Measurements from ENCODE around the gene UBASH3A. TPM values are rescaled to one million over a fixed set of nuclear protein-coding genes. Genes with fewer than 3 reads are reported as not detected.

UBASH3A gene
- total RNA-seq, 1 donor from 2014 or later = 0.32 TPM

DNA sequence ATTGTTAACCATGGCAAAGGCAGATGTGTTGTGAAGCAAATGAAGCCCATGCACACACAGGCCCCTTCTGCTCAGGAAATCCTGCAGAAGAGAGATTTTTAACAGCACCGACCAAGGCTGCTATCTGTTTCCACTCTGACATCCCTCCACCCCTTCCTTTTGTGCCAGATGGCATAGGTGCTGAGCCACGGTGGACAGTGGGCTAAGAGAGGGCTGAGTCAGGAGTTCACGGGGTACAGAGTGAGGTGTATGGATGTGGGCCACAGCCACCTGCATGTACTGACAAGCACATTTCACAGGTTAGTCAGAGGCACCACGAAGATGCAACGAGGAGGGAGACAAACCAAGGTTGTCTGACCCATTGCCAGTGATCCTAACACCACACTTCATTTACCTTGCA, 82.8 kb downstream of the UBASH3A start:
- no peak for DNase-seq (ENCODE audit: low spot score)

DNA sequence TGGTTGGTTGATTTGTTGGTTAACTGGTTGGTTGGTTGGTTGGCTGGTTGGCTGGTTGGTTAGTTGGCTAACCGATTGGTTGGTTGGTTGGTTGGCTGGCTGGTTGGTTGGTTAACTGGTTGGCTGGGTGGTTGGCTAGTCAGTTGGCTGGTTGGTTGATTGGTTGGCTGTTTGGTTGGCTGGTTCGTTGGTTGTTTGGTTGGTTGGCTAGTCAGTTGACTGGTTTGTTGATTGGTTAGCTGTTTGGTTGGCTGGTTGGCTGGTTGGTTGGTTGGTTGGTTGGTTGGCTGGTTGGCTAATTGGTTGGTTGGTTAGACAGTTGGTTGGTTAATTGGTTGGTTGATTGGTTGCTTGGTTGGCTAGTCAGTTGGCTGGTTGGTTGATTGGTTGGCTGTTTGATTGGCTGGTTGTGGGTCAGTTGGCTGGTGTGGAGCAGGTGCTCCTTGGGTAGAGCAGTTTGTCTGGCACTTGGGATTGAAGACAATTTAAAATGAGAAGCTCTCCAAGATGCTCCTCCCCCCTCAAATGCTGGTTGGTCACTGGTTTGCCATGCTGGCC, 85.4 kb downstream of the UBASH3A start:
- DNase-seq (ENCODE audit: low spot score) = no peak

DNA sequence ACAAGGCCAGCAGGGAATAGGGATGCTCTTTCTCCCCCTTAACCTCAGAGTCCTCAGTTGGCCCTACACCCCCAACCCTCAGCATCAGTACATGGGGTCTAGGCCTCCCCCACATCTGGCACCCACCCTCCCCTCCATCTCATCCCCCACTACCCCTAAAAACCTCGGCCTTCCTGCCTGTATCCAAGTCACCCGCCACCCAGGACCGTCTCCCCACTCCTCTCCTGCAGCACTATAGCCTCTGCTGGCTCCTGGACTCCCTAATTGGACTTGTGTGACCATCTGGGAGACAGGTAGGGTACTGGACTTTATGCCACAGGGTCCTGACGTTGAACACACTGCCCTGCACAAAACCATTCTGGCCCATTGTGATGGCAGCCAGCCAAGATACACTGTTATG, 86.3 kb downstream of the UBASH3A start:
- DNase-seq (ENCODE audit: low spot score) = no peak

DNA sequence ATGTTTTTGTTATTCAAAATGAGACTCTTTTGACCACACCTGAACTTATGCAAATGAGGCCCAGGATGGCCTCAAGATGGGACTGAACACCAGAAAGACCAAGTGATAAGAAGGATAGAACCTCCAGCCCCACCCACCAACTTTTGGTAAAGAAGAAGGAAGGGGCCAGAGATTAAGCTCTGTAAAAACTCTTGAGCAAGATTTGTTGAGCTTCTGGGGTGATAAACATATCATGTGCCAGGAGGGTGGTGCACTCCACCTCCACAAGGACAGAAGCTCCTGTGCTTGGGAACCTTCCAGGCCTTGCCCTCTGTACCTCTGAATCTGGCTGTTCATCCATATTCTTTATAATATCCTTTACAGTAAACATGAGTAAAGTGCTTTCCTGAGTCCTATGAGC, 87.0 kb downstream of the UBASH3A start:
- DNase-seq (ENCODE audit: low spot score) = no peak

DNA sequence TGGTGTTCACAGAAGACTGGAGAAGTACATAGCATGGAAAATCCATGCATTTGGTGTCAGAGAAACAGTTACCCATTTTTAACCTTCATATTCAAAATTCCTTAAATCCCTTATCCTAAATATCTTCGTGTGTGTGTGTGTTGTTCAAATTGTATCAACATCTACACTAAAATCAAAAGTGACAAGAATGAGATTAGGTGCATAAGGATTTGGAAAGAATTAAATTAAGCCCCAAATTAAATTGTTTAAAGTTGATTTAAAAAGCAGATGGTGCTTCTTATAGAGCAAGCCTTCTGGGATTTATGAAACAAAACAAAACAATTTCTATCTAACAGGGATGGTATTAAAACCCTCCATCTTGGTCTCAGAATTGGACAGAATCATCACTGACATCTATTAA, 87.6 kb downstream of the UBASH3A start:
- DNase-seq (ENCODE audit: low spot score) = no peak

DNA sequence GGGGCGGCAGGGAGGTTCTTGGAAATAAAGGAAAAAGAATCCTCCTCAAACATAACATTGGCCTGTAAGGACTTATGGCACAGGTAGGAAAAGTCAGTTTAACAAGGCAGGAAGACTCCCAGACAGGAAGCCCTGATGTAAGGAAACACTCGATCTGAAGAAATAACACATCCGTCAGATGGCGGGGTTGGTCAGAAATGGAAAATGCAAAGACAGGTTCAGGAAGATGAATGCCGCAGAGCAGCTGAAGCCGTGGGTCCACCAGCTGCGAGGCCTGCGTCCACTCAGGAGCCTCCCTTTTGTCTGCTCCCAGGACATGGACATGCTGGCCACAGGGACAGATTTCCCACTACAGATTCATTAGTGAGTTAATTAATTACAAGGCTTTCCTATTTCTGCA, 88.5 kb downstream of the UBASH3A start:
- DNase-seq (ENCODE audit: low spot score) = no peak

DNA sequence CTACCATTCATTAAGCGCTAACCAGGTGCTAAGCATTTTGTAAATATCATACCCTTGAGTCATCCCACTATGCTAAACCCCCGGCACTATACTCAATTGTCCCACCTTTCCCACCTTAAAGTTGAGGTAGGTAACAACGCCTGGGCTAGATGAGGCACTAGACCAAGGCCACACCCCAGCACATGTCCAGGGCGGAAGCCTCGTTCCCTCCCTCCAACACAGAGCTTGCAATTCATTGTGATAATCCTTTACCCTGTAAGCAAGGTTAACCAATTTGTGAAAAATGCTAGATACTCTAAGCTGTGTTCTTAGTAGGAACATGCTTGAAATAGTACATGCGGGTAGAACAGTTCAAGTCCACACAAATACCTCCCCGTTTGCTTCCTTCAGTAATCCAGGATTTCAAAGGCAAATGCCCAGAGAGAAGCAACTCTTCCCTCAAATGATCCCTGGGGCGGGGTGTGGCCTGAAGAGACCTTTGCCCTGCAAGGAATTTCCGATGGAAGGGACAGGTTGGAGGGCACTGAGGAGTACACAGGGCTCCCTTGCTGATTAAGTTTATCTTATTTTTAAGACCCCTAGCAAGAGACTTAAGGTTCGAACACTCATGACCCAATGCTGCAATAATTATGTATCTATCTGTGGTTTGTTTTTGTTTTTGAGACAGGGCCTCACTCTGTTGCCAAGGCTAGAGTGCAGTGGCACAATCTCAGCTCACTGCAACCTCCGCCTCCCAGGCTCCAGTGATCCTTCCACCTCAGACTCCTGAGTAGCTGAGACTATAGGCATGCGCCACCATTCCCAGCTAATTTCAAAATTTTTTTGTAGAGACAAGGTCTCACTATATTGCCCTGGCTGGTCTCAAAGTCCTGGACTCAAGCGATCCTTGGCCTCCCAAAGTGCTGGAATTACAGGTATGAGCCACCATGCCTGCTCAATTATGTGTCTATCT, 89.7 kb downstream of the UBASH3A start:
- no peak for DNase-seq (ENCODE audit: low spot score)

DNA sequence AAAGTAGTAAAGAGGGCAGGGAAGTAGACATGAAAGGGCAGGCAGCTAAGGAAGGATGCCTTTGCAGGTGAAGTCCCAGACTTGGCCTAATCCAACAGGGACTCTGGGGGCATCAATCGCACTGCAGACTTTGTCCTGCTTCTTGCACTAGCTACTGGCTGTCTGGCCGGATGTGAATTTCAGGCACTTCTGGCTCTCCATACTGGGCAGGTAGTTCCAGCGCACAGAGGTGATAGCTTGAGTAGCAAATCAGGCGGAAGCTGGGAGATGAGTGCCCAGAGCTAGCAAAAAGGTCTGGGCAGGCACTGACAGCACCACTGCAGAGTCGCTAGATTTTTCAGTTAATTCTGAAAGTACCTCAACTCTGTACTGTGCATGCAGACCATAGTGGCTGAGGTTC, 91.3 kb downstream of the UBASH3A start:
- DNase-seq (ENCODE audit: low spot score) = no peak

DNA sequence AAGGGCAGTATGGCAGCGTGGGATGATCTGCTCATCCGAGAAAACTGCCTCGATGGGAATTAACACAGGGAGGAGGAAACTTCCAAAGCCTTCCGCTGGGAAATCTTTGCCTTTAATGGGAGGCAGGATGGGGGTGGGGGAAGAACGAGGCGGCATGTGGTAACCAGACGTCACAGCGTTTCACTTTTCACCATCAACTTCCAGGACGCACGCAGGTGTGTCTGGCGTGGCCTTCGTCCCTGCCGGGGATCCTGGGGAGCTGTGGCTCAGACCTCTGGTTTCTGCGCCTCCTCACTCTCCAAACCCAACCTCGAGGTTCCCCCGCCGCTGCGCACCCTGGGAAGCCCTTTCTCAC, 92.0 kb downstream of the UBASH3A start:
- no peak for DNase-seq (ENCODE audit: low spot score)

DNA sequence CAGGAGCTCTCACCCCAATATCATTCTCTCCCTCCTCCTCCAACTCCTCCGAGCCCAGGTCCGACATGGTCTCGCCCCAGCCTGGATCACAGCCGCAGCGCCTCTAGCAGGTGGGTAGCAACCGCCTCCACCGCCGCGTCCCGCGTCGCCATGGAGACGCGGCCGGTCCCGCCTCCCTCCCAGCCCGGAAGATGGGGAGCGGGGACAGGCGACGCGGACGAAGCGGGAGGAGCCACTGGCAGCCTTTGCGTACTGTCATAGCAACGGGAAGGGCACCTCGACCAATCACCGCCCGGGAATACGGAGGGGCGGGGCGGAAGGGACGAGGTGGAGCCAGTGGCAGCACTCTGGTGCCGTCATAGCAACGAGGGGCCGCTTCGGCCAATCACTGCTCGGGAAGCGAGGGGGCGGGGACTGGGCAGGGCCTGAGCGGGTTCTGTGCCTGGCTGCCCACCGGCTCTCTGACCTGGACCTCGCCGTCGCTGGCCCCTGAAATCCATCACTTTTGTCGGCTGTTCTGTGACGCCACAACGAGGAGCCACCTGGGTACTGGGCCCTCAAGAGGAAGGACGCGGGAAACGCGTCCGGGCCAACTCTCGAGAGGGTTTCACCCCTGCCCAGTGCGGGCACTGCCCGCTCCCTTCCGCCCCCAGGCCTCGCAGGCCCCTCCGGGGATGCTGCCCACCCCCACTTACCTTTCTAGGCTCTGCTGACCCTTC, 92.6 kb downstream of the UBASH3A start, which contains the start of gene RSPH1:
Gene RSPH1, minus strand, starts transcription at position 105 of the 719 bp plus-strand sequence. Its CDS starts 38 bp downstream, at position 67.
- peak; percentile 100 for DNase-seq (ENCODE audit: low spot score)

DNA sequence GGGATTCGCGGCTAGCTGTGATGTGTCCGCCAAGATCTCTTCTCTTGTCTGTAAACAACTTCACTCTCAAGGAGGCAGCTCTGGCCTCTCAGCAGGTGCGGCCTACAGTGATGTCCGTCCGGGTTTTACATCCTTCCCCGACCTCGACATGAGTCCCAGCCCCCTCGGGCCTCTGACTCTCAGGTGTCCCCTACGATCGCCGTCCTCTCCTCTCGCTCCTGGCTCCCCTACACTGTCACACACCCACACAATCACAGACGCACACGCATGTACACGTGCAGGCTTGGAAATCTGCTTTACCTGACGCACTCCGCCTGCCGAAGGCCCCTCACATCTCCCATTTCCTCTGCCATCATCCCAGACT, 93.1 kb downstream of the UBASH3A start:
- DNase-seq (ENCODE audit: low spot score) = no peak

Other genes with a start within 250 kb of the UBASH3A start
- 25.9 TPM for gene ABCG1, start 184.8 kb upstream of the UBASH3A start, total RNA-seq
- 5.5 TPM for gene TFF3, start 88.5 kb upstream of the UBASH3A start, total RNA-seq
- gene TFF2, start 52.9 kb upstream of the UBASH3A start, total RNA-seq = not detected
- not detected for gene TFF1, start 37.4 kb upstream of the UBASH3A start, total RNA-seq
- not detected for gene TMPRSS3, start 7.8 kb upstream of the UBASH3A start, total RNA-seq
- 0.22 TPM for gene RSPH1, start 92.3 kb downstream of the UBASH3A start, total RNA-seq
- 7.0 TPM for gene SLC37A1, start 110.0 kb downstream of the UBASH3A start, total RNA-seq
- 7.9 TPM for gene PDE9A, start 249.7 kb downstream of the UBASH3A start, total RNA-seq